Skin epidermis (tissue), 12 donors: ENCODE data around the gene VPS25.
"Not testable (repeated sequence)": the region's sequence is repeated elsewhere in the genome, so short reads cannot be mapped to it uniquely, and the experiment has no call there.

Source experiments
- H3K27ac ChIP-seq, 21 experiments: fragments of 200-600 bp; sonication (generic) in 11 of 21; one replicate each; pipeline ENCODE4 v1.5.0; 2020; ENCODE audit warnings: mild to moderate bottlenecking in 3 of 21, inconsistent platforms in 2 of 21, moderate library complexity in 2 of 21
- H3K4me3 ChIP-seq, 7 experiments: fragments of 200-600 bp; sonication (generic) in 2 of 7; one replicate each; pipeline ENCODE4 v1.5.0; 2020; ENCODE audit warnings: inconsistent platforms in 2 of 7, mild to moderate bottlenecking in 2 of 7, moderate library complexity in 1 of 7

VPS25 gene

GRCh38 chr17:42773290-42774035, at the start of gene VPS25:
TSS of gene VPS25 (plus strand) at chr17:42773449. CDS start at chr17:42773476, 27 bp downstream.
- Histone ChIP-seq H3K4me3 (peak within 1 kb of the TSS; percentile 71 to 88 (median 75)), H3K27ac (peak within 1 kb of the TSS in 20 of 21 experiments; percentile 65 to 94 (median 86))

- H3K27ac ChIP-seq: no peak overlapping the region
Measured at GRCh38 chr17:42723636-42724035, 49.6 kb upstream of the VPS25 start.

GRCh38 chr17:42725143-42725542, 48.1 kb upstream of the VPS25 start:
- no peak overlapping the region for H3K27ac ChIP-seq
- H3K4me3 ChIP-seq: no peak overlapping the region

More at GRCh38 chr17:42723636-42724035, 49.6 kb upstream of the VPS25 start:
- H3K4me3 ChIP-seq: no peak overlapping the region

- no peak overlapping the region for H3K4me3 ChIP-seq
- H3K27ac ChIP-seq: no peak overlapping the region
Measured at GRCh38 chr17:42740699-42741098, 32.5 kb upstream of the VPS25 start.

GRCh38 chr17:42742916-42743315, 30.3 kb upstream of the VPS25 start:
- H3K27ac ChIP-seq: peak overlapping the region in 1 of 21 experiments; percentile 97

GRCh38 chr17:42743595-42744282, 29.5 kb upstream of the VPS25 start:
- peak overlapping the region; percentile 68 to 86 (median 71) for H3K4me3 ChIP-seq
- H3K27ac ChIP-seq: peak overlapping the region in 18 of 21 experiments; percentile 74 to 97 (median 92)

More at GRCh38 chr17:42742916-42743315, 30.3 kb upstream of the VPS25 start:
- not testable (repeated sequence) for H3K4me3 ChIP-seq

GRCh38 chr17:42744283-42744805, 28.9 kb upstream of the VPS25 start:
- peak overlapping the region; percentile 71 to 97 (median 91) for H3K27ac ChIP-seq
- H3K4me3 ChIP-seq: peak overlapping the region; percentile 68 to 86 (median 71)

- peak within 1 kb of the TSS; percentile 71 to 97 (median 91) for H3K27ac ChIP-seq
- H3K4me3 ChIP-seq: peak within 1 kb of the TSS; percentile 68 to 86 (median 71)
Measured at GRCh38 chr17:42744806-42745617, 28.2 kb upstream of the VPS25 start, which contains the start of gene EZH1. TSS of gene EZH1 (minus strand) at chr17:42745040. CDS start at chr17:42728941, 16,099 bp downstream.

GRCh38 chr17:42748202-42748907, 24.9 kb upstream of the VPS25 start:
- peak overlapping the region in 4 of 21 experiments; percentile 25 to 47 (median 30) for H3K27ac ChIP-seq

GRCh38 chr17:42748908-42749798, 24.1 kb upstream of the VPS25 start:
- H3K4me3 ChIP-seq: no peak overlapping the region
- peak overlapping the region in 9 of 21 experiments; percentile 19 to 65 (median 34) for H3K27ac ChIP-seq

More at GRCh38 chr17:42748202-42748907, 24.9 kb upstream of the VPS25 start:
- H3K4me3 ChIP-seq: no peak overlapping the region

- Histone ChIP-seq H3K4me3 (no peak overlapping the region), H3K27ac (peak overlapping the region in 2 of 21 experiments; percentile 12 to 24)
Measured at GRCh38 chr17:42750739-42751344, 22.4 kb upstream of the VPS25 start.

- no peak overlapping the region for H3K27ac ChIP-seq
- H3K4me3 ChIP-seq: no peak overlapping the region
Measured at GRCh38 chr17:42751628-42752027, 21.6 kb upstream of the VPS25 start.

GRCh38 chr17:42754782-42755181, 18.5 kb upstream of the VPS25 start:
- H3K27ac ChIP-seq: no peak overlapping the region
- no peak overlapping the region for H3K4me3 ChIP-seq

- Histone ChIP-seq H3K4me3 (peak overlapping the region in 5 of 7 experiments; percentile 34 to 54 (median 44)), H3K27ac (peak overlapping the region in 8 of 21 experiments; percentile 18 to 87 (median 69))
Measured at GRCh38 chr17:42759982-42760651, 13.1 kb upstream of the VPS25 start.

GRCh38 chr17:42760652-42761581, 12.3 kb upstream of the VPS25 start, which contains the start of gene RAMP2:
TSS of gene RAMP2 (plus strand) at chr17:42761227. CDS start at chr17:42761262, 35 bp downstream.
- H3K4me3 ChIP-seq: peak within 1 kb of the TSS; percentile 29 to 54 (median 44)
- H3K27ac ChIP-seq: peak within 1 kb of the TSS in 20 of 21 experiments; percentile 1 to 87 (median 66)
